Kidney capillary endothelial cell (primary cell): ENCODE data around the gene DAP.

ENCODE experiments used
- DNase-seq: peaks from one replicate; pipeline ENCODE4 v3.0.0-alpha.2; 2018; ENCODE audit warnings: low spot score

The DAP gene

DNA sequence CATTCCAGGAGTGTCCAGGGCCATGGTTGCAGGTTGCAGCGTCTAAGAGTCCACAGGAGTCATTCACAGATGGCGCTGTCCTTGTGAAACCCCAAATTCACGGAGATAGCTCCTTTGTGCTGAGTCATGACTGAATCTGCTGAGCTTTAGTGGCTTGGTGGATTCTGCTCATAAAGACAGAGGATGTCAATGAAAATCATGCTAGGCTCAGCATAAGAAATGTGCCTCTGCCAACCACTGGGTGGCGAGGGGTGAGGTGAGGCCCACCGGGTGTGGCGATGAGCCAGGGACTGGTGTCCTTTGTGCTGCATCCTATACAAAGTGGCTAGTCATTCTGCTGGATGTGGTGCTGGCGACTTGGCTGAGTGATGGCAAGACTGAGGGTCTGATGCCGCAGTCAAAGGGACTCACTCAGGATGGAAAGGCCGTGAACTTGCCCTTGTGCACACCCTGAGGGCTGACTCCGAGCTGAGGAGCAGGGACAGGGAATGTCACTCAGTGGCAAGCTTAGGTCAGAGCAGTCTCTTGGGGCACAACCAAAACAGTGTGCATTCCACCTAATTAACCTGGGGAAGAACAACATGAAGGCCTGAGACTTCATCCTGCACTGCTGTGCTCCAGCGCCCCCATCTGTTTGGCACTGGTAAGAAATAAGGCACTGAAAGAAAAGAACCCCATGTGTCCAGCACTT, 71.5 kb downstream of the DAP start:
- DNase-seq, result no peak

DNA sequence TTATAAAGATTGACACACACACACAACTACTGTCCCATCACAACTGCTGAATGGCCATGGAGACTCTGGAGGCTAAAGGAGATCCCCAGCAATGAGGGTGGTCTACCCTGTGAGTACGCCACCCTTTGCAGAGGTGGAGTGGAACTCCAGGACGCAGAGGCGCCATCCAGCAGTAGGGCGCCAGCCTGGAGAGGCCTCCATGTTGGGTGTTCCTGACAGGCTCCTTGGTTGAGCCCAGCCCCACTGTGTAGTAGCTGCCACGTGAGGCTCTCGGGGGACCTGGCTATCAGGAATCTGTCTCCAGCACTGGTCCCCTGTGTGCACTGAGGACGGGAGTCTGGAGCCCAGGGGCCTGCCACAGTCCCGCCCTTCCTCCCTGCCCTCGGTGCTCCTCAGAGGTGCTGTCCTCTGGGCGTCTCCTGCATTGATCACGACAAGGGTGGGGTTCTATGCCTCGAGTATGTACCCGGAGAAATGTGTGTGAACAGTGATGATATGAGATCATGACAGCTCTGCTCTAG, 72.3 kb downstream of the DAP start:
- no peak for DNase-seq

DNA sequence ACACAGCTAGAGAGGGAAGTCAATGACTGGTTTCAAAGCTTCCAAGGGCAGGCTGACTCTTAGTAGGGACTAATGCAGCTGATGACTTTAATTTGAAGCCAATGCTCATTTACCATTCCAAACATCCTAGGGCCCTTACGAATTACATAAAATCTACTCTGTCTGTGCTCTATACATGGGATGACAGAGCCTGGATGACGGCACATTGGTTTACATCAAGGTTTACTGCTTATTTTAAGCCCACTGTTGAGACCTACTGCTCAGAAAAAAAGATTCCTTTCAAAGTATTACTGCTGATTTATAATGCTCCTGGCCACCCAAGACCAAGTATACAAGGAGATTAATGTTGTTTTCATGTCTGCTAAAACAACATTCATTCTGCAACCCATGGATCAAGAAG, 74.1 kb downstream of the DAP start:
- no peak for DNase-seq

DNA sequence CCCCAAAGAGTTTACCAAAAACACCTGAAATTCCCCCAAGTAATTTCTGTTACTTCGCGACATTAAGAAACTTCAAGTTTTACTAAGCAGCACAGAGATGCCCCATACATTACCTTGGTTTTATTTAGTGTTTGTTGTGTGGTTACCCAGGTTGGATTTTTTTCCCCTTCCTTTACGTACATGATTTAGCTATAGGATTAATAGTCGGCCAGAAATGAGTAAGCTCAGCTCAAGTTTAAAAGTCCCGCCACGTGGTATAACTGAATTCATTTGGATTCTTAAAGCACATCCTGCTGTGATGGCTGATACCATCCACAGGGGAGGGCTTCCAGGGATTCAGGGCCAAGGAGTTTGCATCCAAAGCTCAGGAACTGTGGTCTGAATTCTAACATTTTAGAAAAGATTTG, 75.9 kb downstream of the DAP start:
- DNase-seq, result no peak

DNA sequence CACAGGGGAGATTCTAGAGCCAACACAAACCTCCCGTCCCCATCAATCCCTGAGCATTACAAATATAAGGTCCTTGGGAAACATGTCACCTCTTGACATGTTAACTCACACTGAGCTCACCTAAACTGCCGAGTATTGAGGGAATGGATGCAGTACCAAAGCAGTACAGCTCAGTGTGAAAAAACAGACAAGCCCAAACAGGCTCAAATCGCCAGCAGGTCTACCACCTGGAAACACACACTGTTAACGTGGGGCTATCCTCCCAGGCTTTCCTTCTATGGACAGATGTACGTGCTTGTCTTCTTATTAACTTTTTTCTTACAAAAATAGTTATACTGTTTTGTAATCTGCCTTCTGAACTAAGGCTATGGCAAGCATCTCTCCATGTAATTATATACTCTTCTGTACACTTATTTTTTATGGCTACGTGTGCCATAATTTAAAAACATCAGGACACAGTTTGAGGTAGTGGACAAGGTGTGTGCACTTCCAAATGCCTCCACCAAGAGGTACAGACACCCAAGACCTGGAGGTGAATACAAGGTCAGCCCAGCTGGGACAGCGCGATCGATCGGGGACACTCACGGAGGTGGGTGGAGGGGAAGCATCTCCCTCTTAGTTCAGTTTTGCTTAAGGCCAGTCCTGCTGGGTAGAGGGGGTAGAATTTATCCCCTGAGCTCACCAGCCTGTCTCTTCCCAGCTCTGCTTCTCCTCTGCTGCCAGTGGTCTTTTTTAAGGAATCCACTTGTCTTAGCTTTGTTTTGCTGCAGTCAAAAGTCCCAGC, 76.5 kb downstream of the DAP start:
- no peak for DNase-seq

DNA sequence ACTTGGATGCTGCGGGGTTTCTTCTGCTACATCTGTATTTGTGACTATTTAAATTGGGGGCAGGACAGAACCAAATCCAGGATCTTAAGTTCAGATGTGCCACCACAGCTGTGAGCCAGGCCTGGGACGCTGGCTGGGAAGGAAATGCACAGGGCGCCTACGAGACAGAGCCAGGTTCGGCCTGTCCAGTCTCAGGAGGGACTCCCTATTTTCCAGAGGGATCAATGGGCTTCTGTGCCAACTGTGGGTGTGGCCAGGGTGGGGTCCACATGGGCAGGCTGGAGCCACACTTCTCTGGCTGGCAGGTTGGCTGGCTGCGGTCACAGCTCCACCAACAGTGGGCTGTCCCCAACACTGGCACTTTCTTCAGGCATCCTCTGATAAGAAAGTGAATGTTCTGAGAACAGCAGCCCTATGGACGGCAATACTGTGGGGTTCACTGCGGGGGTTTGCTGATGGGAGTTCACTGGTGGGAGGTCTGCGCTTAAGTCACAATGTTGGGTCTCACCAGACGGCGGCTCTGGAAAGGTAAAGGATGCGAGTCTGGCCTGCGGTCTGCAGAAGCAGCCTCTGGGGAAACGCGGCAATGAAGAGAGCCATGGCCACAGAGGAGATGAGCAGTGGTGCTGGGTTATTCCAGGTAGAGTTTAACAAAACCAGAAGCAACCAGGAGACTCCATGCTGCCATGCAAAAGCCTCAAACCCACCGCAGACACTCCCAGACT, 78.1 kb downstream of the DAP start:
- DNase-seq, result no peak

DNA sequence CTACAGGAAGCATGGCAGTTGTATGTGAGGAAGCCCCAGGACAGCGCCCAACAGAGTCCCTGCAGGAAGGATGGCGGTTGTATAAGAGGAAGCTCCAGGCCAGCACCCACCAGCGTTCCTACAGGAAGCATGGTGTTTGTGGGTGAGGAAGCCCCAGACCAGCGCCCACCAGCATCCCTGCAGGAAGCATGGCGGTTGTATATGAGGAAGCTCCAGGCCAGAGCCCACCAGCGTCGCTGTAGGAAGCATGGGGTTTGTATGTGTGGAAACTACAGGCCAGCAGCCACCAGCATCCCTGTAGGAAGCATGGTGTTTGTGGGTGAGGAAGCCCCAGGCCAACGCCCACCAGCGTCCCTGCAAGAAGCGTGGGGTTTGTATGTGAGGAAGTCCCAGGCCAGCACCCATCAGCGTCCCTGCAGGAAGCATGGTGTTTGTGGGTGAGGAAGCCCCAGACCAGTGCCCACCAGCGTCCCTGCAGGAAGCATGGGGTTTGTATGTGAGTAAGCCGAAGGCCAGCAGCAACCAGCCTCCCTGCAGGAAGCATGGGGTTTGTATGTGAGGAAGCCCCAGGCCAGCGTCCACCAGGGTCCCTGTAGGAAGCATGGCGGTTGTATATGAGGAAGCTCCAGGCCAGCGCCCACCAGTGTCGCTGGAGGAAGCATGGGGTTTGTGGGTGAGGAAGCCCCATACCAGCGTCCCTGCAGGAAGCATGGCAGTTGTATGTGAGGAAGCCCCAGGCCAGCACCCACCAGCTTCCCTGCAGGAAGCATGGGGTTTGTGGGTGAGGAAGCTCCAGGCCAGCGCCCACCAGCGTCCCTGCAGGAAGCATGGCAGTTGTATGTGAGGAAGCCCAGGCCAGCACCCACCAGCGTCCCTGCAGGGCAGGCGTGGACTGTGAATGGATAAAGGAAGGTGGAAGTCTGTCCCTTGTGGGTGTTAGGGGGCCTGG, 79.0 kb downstream of the DAP start:
- no peak for DNase-seq

DNA sequence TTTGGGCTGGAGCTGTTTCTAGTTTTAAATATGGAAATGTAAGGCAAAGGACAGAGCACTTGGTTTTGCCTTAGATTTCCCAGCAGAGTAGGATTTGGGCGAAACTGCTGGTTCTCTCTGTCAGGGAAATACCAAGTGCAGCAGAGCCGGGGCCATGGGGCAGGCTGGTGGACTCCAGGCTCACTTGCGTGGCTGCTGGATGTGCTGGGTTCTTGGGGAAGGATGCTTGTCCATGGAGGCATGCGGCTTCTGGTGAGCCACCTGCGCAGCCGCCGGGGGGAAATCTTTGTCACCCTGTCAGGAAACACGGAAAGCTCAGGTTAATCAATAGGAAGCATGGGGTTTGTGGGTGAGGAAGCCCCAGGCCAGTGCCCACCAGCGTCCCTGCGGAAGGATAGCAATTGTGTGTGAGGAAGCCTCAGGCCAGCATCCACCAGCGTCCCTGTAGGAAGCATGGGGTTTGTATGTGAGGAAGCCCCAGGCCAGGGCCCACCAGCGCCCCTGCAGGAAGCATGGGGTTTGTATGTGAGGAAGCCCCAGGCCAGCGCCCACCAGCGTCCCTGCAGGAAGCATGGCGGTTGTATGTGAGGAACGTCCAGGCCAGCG, 80.1 kb downstream of the DAP start:
- DNase-seq, result no peak

DNA sequence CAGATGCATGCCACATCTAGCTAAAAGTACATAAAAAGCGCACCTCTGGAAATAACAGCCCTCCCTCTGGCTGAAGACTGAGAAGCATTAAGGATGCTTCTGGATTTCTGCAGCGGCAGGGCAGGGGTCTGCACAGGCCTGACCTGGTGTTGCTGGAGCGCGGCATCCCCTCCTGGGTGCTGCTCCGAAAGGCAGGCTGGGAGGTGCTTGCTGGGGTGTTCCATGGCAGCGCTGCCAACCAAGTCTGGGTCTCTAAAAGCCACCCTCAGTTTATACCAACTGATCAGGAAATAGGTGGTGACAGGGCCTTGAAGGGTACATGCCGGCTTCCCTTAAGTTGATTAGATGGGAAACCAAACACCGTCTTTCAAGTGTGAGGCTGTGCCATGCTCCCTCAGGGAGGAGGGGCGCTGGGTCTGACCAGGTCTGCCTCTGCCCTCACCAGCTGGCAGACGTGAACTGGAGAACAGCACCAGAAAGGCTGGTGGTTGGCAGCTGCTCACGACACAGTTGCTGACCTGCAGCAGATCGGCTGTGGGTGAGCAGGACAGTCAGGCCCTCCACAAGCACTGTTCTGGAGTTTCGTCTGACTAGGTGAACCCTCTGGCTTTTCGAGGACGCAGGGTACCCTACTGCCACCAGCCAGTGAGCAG, 81.6 kb downstream of the DAP start:
- no peak for DNase-seq

DNA sequence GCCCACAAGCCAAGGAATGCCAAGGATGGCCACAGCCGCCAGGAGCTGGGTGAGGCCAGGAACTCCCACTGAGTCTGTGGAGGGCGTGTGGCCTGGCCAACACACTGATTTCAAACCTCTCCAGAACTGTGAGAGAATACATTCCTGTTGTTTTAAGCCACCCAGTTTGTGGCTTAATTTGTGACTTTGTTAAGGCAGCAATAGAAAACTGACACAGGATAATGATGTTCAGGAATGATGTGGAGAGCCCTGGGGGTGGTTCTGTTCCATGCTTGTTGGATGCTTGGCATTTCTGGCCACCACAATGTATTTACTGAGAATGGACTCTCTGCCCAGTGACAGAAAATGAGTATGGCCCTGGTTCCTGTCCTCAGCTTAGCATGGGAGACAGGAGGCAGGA, 82.8 kb downstream of the DAP start:
- no peak for DNase-seq

DNA sequence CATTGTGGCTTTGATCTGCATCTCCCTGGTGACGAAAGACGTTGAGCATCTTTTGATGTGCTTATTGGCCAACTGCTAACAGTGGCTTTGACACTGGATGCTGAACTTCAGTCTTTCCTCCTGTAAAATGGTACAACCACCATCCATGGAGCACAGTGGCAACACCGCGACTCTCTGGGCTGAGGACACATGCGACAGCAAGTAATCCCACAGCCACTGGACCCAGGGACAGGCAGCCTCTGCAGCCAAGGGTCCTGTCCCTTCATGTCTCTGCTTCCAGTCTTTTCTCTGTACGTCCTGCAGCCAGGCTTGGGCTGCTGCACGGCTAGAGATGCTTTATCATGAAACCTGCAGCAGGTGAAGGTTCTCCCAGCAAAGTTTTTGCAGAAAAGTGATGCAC, 83.5 kb downstream of the DAP start:
- DNase-seq, result no peak

DNA sequence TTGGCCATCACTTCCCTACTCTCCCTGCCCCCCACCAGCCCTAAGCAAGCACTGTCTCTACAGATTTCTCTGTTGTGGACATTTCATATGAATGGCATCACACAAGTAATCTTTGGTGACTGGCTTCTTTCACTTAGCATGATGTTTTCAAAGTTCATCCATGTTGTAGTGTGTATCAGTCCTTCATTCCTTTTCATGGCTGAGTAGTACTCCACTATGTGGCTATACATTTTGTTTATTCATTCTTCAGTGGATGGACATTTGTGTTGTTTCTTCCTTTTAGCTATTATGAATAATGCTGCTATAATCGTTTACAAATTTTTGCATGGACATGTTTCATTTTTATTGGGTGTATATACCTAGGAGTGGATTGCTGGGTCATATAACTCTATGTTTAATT, 84.1 kb downstream of the DAP start:
- DNase-seq, result no peak

DNA sequence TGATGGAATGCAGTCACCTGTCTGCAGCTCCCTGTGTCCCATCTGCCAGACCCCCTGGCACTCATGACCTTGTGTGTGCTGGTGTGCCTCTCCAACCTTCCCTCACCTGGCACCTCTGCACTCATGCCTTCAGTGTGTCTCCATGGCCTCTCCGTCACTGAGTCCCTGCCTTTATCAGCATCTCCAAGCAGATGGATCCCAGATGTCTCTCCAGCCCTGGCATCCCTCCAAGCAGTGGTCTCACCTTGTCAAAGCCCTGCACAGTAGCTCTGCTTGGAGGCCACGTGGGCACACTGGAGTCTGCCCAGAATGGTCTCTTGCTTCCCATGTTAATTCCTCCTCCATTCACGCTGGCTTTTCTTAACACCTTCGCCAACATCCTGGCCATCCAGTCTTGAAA, 84.8 kb downstream of the DAP start:
- no peak for DNase-seq

DNA sequence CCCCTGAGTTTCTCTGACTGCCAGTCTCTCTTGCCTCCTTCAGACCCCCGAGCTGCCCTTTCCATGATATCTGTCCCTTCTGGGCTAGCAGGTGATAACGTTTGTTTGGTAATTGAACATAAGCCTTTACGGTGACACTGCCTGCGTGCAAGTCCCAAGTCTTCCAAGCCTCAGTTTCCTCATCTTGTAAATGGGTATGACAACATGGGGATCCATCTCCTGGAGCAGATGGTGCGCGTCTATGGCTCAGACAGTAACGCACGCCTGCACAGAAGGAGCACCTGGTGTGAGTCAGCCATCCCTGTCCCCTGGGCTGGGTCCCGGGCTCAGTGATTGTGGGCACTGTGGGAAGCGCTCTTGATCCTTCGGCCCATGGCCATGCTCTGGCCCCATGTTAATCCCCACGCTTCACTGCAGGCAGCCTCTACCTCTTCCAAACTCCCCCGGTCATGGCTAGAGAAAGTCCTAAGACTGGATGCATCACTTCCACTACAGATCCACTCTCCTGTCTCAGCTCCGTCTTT, 85.8 kb downstream of the DAP start:
- DNase-seq, result no peak

DNA sequence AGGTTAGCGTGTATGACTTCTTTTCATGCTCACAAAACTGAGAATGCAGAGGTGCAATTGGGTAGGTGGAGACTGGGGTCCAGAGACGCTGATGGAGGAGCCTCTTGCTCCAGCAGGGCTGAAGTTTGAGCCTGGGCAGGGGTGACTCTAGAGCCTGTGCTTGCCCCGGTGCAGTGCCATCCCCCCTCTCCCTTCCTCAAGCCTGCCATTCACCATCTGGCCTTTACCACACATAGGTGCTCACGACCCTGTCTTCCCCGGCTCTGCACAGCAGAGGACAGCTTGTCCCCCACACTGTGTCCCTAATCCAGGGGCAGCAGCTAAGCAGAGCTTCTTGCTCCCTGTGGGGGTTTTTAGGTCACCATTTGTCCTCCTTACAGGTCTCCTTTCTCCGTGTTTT, 86.5 kb downstream of the DAP start:
- no peak for DNase-seq

DNA sequence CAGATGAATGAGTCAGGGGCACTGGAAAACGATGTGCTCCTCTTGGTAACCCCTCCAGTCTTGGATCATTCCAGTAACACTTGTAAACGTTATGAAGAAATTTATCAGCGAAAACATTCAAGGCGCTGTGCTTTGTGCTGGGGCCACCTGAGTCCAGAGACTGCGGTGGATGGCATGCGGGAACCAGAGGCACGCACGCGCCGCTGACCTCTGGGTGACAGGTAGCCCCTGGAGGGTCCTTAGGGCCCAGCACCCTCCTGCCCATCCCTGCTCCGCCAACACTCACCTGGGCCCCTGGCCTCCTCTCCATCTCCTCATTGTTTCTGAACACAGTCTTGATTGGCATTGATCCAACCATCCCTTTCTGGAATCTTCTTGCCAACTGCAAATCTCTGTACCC, 86.9 kb downstream of the DAP start:
- DNase-seq, result no peak

DNA sequence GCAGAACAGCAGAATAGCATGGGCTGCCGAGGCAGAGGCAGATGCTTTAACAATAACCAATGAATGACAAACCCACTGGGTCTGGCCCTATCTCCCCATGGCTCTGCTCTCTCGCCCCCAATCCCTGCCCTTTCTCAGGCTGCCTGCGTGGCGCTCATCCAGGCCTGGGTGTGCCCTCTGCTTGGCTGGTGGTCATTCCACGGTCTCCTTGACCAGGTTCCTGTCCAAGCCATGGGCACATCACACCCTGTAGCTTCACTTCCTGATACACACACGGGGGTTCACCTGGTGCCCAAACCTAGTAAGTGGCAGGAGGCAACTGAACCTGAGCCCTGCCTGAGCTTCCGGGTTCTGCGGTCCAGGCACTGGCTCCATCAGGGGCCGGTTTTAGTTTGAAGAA, 87.6 kb downstream of the DAP start:
- DNase-seq, result no peak

DNA sequence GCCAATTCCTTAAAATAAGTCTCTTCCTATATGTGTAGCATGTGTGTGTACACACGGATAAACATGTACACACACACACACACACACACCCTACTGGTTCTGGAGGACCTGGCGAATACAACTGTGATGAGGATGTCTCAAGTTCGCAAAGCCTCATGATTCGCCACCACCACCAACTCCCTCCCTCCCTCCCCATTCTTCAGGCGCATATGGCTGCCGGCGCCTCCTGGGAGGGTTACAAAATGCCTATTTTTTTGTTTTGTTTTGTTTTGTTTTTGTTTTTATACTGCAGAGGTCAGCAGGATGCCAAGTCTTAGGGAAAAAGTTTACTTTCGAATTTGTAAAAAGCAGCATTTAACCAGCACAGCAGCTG, 88.0 kb downstream of the DAP start:
- DNase-seq, result no peak

DNA sequence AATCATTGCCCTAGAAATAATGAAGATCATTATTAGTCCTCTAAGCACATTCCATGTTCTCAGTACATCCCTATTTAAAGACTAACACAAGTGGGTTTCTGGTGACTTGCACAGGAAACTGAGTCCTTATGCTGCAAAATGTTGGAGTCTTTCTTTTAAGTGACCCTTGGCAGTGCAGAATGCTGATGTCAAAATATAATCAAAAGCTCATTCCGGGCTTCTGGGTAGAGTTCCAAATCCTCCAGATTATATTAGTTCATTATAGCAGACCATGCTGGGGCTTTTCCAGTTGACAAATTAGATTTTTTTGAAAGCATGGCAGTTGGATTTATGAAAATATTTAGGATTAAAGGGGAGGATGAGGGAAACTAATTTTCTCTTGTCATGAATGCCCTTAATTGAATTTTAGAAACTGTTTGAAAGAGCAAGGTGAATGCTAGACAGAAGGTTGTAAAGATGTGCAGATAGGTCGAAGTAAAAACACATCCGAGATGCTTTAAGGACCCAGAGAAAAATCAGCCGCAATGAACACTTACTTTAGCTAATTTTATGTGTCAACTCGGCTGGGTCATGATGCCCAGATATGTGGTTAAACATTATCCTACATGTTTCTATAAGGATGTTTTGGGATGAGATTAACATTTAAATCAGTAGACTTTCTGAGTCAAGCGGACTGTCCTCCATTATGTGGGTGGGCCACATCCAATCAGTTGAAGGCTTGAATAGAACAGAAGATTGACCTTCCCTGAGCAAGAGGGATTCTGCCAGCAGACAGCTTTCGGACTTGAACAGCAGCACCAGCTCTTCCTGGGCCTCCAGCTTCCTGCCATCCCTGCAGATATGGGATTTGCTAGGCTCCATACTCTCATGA, 88.7 kb downstream of the DAP start:
- DNase-seq, result no peak
